GM18909 (cell line): ENCODE results near the gene OAF.

ENCODE experiments used
- ATAC-seq: cut with Tn5 transposase; IDR thresholded peaks from one replicate; pipeline ENCODE4 v1.9.1; 2021; ENCODE audit warnings: mild to moderate bottlenecking; ENCODE audit not compliant: unreplicated experiment, poor library complexity

The OAF gene

GRCh38 chr11:120182790-120183491 is 27.9 kb upstream of the OAF start:
- ATAC-seq: no peak

DNA sequence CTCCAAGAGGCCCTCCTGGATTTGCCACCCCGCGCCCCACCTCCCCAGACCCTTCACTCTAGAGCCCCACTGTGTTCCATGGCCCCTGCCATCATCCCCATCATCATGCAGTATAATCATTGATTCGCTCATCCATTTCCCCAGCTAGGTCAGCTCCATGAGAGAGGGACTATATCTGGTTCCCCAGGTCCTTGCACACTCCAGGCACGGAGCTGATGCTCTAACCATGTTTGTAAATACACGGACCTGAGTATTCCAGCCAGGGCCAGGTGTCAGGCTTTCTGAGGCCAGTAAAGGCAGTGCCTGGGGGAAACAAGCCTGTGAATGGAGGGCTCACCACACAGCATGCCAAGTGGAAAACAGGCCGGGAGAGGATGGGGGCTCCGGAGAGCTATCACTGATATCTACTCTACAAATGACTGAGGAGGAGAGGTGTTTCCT is 27.1 kb upstream of the OAF start:
- no peak for ATAC-seq

GRCh38 chr11:120184371-120184945 is 26.4 kb upstream of the OAF start:
- ATAC-seq: no peak

DNA sequence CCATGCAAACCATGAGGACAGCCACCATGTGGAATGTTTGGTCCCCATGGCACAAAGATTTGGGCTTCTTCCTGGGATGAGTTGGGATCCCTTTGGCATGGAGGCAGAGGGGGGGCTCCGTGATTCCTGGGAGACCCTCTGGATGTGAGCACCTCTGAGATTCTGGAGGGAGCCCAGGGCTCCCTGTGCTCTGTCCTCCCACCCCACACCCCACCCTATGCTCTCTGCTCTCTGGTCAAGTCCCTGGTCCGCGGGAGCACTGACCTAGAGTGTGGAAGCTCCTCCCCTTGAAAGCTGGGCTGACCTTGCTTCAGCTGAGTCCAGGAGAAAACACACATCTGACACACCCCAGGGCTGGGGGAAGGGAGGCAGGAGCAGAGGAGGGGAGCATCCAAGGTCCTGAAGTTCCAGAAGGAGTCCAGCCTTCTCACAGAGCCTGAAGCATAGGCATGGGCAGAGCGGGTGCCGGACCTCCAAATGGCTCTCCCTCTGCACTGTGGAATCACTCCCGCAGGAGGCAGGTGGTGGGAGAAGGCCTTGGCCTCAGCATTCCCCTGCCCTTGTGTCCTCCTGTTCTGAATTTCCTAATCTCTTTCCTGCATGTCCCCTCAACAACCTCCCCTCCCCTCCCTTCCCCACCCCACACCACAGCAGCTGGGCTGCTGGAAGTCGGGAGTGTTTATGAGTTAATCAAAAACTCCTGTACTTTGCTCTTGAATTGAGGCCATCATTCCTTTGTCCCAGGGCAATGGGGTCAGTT is 25.7 kb upstream of the OAF start:
- ATAC-seq: no peak

- no peak for ATAC-seq
Observed at GRCh38 chr11:120185706-120186455, 25.0 kb upstream of the OAF start.

GRCh38 chr11:120186456-120186773 is 24.4 kb upstream of the OAF start:
- no peak for ATAC-seq

DNA sequence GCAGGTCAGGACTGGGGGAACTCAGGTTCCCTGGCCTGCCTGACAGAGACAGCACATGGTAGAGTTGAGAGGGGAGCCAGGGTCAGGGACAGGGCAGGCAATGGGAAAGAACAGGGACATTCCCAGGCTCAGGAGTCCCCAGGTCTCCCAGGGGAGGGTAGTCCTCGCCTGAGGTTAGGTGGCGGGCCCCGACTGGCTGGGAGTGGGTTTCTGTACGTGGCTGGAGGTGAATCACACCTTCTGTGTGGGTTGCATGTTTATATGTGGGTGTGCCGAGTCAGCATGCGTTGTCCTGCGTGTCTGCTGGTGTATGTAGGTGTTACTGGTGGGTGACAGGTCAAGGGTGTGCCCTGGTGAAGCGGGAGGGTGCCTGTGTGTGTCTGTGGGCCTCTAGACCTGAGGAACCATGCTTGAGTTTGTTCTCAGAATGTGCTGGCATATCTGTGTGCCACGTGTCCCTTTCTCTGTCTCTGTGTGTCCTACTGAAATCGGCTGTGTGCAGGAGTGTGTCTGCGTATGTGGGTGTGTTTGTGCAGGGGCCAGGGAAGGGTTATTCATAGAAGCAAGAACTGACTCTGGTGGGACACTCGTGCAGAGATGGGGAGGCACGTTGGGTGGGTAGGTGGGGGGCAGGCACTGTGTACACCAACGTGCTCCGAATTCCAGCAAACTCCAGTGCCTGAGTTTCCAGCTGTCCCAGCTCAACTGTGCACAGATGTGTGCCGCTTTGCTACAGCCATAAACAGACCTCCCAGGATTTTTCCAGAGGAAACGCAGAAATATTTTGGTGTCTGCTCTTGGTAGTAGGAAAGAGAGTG is 23.8 kb upstream of the OAF start:
- ATAC-seq: no peak

DNA sequence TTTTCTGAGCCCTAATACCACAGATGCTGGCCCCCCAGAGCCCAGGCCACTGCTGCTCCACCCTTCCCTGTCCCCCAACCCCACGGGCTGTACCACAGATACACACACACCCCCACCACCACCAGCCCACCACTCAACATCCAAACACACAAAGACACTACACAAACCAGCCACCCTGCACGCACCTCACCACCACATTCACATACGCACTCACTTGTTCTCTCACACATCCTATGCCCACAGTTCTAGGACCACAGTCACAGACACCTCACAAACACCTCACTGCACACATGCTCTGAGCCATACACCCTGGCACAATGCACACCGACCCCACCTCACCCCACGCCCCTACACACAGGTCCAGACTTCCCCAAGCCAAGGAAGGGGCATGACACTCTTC is 22.5 kb upstream of the OAF start:
- ATAC-seq: no peak

DNA sequence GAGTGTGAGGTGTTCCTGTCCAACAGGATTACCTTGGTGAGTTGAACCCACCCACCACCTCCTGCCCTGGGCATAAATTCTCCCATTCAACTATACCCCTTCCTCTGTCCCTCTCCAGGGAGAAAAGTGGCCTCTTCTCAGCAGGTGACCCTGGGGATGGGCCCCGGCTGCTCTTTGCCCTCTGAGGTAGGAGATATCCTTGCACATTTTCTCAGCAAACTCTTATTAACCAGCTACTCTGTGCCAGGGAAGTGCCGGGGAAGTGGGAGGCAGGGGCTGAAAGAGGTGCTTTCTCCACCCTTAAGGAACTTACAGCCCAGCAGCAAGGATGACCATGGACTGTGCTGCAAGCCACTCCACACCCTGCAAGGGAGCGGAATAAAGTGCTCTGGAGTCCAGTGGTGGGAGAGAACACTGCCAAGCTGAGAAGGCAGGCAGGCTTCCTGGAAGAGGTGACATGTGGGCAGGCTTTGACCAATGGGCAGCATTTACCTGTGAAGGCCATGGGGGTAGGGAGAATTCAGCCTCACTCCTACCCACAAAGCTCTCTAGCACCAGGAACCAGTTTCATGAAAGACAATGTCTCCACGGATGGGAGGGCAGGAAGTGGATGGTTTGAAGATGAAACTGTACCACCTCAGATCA is 21.9 kb upstream of the OAF start:
- ATAC-seq: no peak

GRCh38 chr11:120191058-120191457 is 19.8 kb upstream of the OAF start:
- ATAC-seq: no peak

GRCh38 chr11:120192831-120193625 is 17.8 kb upstream of the OAF start:
- no peak for ATAC-seq

DNA sequence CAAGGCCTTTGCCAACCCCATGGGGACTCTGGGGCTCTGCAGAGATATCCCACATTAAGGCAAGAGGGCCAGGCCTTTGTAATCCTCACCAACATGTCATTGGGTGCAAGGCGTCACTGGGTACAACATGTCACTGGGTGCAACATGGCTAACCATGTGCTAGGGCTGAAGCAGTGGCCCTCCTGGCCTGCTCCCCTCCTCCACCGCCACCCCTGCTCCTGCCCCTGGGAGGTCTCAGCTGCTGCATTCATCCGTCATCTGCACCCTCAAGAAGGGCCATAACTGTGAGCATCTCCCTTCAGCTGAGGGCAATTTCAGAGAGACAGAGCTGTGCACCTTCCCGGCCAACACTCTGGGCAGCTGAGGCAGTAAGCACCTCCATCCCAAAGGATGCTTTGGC is 16.7 kb upstream of the OAF start:
- ATAC-seq: no peak

- ATAC-seq: no peak
Observed at GRCh38 chr11:120195601-120196320, 15.1 kb upstream of the OAF start.

- no peak for ATAC-seq
Observed at GRCh38 chr11:120196826-120197225, 14.0 kb upstream of the OAF start.

- ATAC-seq: no peak
Observed at GRCh38 chr11:120197251-120197891, 13.5 kb upstream of the OAF start.

DNA sequence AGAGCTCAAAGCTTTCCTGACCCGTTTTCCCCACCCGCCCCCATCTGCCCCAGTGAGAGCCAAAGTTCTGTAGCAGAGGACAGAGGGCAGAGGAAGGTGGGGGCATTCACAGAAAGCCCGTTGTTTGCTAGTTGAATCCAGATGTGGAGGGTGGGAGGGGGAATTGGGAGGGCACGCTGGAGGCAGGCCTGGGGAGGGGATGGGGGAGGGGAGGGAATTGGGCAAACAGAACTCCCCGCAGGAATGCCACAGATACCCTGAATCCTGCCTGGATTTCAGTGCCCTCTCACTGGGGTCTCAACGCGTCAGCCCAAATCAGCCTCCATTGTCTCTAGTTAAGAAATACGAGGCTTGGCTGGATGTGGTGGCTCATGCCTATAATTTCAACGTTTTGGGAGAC is 12.9 kb upstream of the OAF start:
- ATAC-seq: no peak

- no peak for ATAC-seq
Observed at GRCh38 chr11:120198403-120198786, 12.4 kb upstream of the OAF start.
